ENCODE data around the gene NNAT. TPM values are rescaled to one million over a fixed set of nuclear protein-coding genes. Genes with fewer than 3 reads are reported as not detected.
"Not testable (repeated sequence)": the region's sequence is repeated elsewhere in the genome, so short reads cannot be mapped to it uniquely, and the experiment has no call there.

NNAT gene
- total RNA-seq, 5 donors from 2014 or later (not counting 1 experiment from before 2014, with no cell fraction given), result 0.20 TPM; not detected in 4

GRCh38 chr20:37550101-37550920, 29.3 kb downstream of the NNAT start:
- WGBS (ENCODE audit: insufficient coverage), result 90% methylated on average over 2 of the region's 16 CpGs
- H3K27ac Mint-ChIP-seq; H3K36me3 ChIP-seq (ENCODE audit: control insufficient read depth in 2 of 2, extremely low read depth in 1 of 2, insufficient read depth in 1 of 2, low read length in 1 of 2); H3K9me3 Mint-ChIP-seq; H3K27me3 ChIP-seq (replicated peaks in 1 of 2; ENCODE audit: control insufficient read depth in 2 of 2, extremely low read depth in 1 of 2, insufficient read depth in 2 of 2, low read length in 1 of 2); H3K4me1 ChIP-seq (ENCODE audit: control insufficient read depth in 1 of 2, extremely low read depth in 1 of 2, insufficient read depth in 2 of 2, low read length in 2 of 2); H3K4me1 Mint-ChIP-seq; CTCF ChIA-PET; H3K9me3 ChIP-seq; H3K4me3 Mint-ChIP-seq; DNase-seq; H3K4me3 ChIP-seq (ENCODE audit: control insufficient read depth in 1 of 2, extremely low read depth in 1 of 2, low read length in 1 of 2); ATAC-seq (replicated peaks in 1 of 4); H3K36me3 Mint-ChIP-seq; H3K27ac ChIP-seq (ENCODE audit: low read length): not testable (repeated sequence)
- POLR2A ChIA-PET, result interaction anchor here in 1 of 2 donors (0.6 kb wide), 1 partner anchor 1465 kb away, joined by 5 read pairs; no protein-coding TSS in a partner anchor
- peaks cover 16% of the 10 kb centered on the region in 2 donors for H3K27me3 Mint-ChIP-seq

- H3K4me3 ChIP-seq (ENCODE audit: control insufficient read depth in 1 of 2, extremely low read depth in 1 of 2, low read length in 1 of 2); DNase-seq; H3K36me3 ChIP-seq (ENCODE audit: control insufficient read depth in 2 of 2, extremely low read depth in 1 of 2, insufficient read depth in 1 of 2, low read length in 1 of 2); CTCF ChIA-PET; H3K4me1 ChIP-seq (ENCODE audit: control insufficient read depth in 1 of 2, extremely low read depth in 1 of 2, insufficient read depth in 2 of 2, low read length in 2 of 2); H3K36me3 Mint-ChIP-seq; H3K4me1 Mint-ChIP-seq; H3K27ac Mint-ChIP-seq; ATAC-seq (replicated peaks in 1 of 4); H3K27ac ChIP-seq (ENCODE audit: low read length); H3K4me3 Mint-ChIP-seq; H3K9me3 Mint-ChIP-seq; H3K9me3 ChIP-seq; POLR2A ChIA-PET: not testable (repeated sequence)
- peaks cover 0 to 14% of the 10 kb centered on the region in 2 experiments for H3K27me3 ChIP-seq (replicated peaks in 1 of 2; ENCODE audit: control insufficient read depth in 2 of 2, extremely low read depth in 1 of 2, insufficient read depth in 2 of 2, low read length in 1 of 2)
- no CpG with 5 or more reads among the region's 2 CpGs for WGBS (ENCODE audit: insufficient coverage)
- peaks cover 19 to 22% of the 10 kb centered on the region in 2 donors for H3K27me3 Mint-ChIP-seq
Measured at GRCh38 chr20:37551660-37552059, 30.6 kb downstream of the NNAT start.

GRCh38 chr20:37552415-37552814, 31.4 kb downstream of the NNAT start:
- no peaks in the 10 kb centered on the region for H3K36me3 ChIP-seq (ENCODE audit: control insufficient read depth in 2 of 2, extremely low read depth in 1 of 2, insufficient read depth in 1 of 2, low read length in 1 of 2)
- no peaks in the 10 kb centered on the region for H3K9me3 ChIP-seq
- Mint-ChIP-seq H3K9me3 (peaks cover 0 to 5% (median 0%) of the 10 kb centered on the region in 3 donors), H3K4me1 (no peaks in the 10 kb centered on the region), H3K4me3 (no peak overlapping the region), H3K36me3 (no peaks in the 10 kb centered on the region), H3K27me3 (peaks cover 19 to 29% of the 10 kb centered on the region in 2 donors), H3K27ac (no peak overlapping the region)
- no peak for DNase-seq
- WGBS (ENCODE audit: insufficient coverage), result 14% methylated on average over 1 of the region's 1 CpG
- no peak overlapping the region for H3K27ac ChIP-seq (ENCODE audit: low read length)
- ATAC-seq (replicated peaks in 1 of 4), result no peak
- no peaks in the 10 kb centered on the region for H3K4me1 ChIP-seq (ENCODE audit: control insufficient read depth in 1 of 2, extremely low read depth in 1 of 2, insufficient read depth in 2 of 2, low read length in 2 of 2)
- ChIA-PET CTCF (no interaction called here), POLR2A (no interaction called here)
- H3K27me3 ChIP-seq (replicated peaks in 1 of 2; ENCODE audit: control insufficient read depth in 2 of 2, extremely low read depth in 1 of 2, insufficient read depth in 2 of 2, low read length in 1 of 2), result peaks cover 0 to 15% of the 10 kb centered on the region in 2 experiments
- no peak overlapping the region for H3K4me3 ChIP-seq (ENCODE audit: control insufficient read depth in 1 of 2, extremely low read depth in 1 of 2, low read length in 1 of 2)

- H3K36me3 Mint-ChIP-seq; H3K9me3 Mint-ChIP-seq; H3K4me3 ChIP-seq (ENCODE audit: control insufficient read depth in 1 of 2, extremely low read depth in 1 of 2, low read length in 1 of 2); POLR2A ChIA-PET; H3K27ac ChIP-seq (ENCODE audit: low read length); CTCF ChIA-PET; H3K36me3 ChIP-seq (ENCODE audit: control insufficient read depth in 2 of 2, extremely low read depth in 1 of 2, insufficient read depth in 1 of 2, low read length in 1 of 2); ATAC-seq (replicated peaks in 1 of 4); H3K27ac Mint-ChIP-seq; H3K9me3 ChIP-seq; H3K4me1 ChIP-seq (ENCODE audit: control insufficient read depth in 1 of 2, extremely low read depth in 1 of 2, insufficient read depth in 2 of 2, low read length in 2 of 2); H3K4me3 Mint-ChIP-seq; H3K4me1 Mint-ChIP-seq; DNase-seq: not testable (repeated sequence)
- 80% methylated on average over 10 of the region's 13 CpGs for WGBS (ENCODE audit: insufficient coverage)
- peaks cover 0 to 25% of the 10 kb centered on the region in 2 experiments for H3K27me3 ChIP-seq (replicated peaks in 1 of 2; ENCODE audit: control insufficient read depth in 2 of 2, extremely low read depth in 1 of 2, insufficient read depth in 2 of 2, low read length in 1 of 2)
- peaks cover 19 to 30% of the 10 kb centered on the region in 2 donors for H3K27me3 Mint-ChIP-seq
Measured at GRCh38 chr20:37554721-37555298, 33.8 kb downstream of the NNAT start.

- ChIA-PET POLR2A (no interaction called here), CTCF (no interaction called here)
- Histone ChIP-seq H3K36me3 (ENCODE audit: control insufficient read depth in 2 of 2, extremely low read depth in 1 of 2, insufficient read depth in 1 of 2, low read length in 1 of 2) (no peaks in the 10 kb centered on the region), H3K4me3 (ENCODE audit: control insufficient read depth in 1 of 2, extremely low read depth in 1 of 2, low read length in 1 of 2) (no peak overlapping the region), H3K27ac (ENCODE audit: low read length) (no peak overlapping the region), H3K27me3 (replicated peaks in 1 of 2; ENCODE audit: control insufficient read depth in 2 of 2, extremely low read depth in 1 of 2, insufficient read depth in 2 of 2, low read length in 1 of 2) (peaks cover under 1 to 23% of the 10 kb centered on the region in 2 experiments), H3K4me1 (ENCODE audit: control insufficient read depth in 1 of 2, extremely low read depth in 1 of 2, insufficient read depth in 2 of 2, low read length in 2 of 2) (no peaks in the 10 kb centered on the region), H3K9me3 (no peaks in the 10 kb centered on the region)
- 79% methylated on average over 6 of the region's 6 CpGs for WGBS (ENCODE audit: insufficient coverage)
- ATAC-seq (replicated peaks in 1 of 4) (no peak), DNase-seq (no peak)
- no peaks in the 10 kb centered on the region for H3K4me1 Mint-ChIP-seq
- H3K36me3 Mint-ChIP-seq, result no peaks in the 10 kb centered on the region
- no peak overlapping the region for H3K27ac Mint-ChIP-seq
- peaks cover 19 to 41% of the 10 kb centered on the region in 2 donors for H3K27me3 Mint-ChIP-seq
- H3K9me3 Mint-ChIP-seq, result no peaks in the 10 kb centered on the region
- no peak overlapping the region for H3K4me3 Mint-ChIP-seq
Measured at GRCh38 chr20:37556538-37556937, 35.5 kb downstream of the NNAT start.

- Mint-ChIP-seq H3K4me3 (no peak overlapping the region), H3K36me3 (no peaks in the 10 kb centered on the region), H3K27ac (no peak overlapping the region), H3K27me3 (peaks cover 19 to 42% of the 10 kb centered on the region in 2 donors), H3K9me3 (no peaks in the 10 kb centered on the region), H3K4me1 (no peaks in the 10 kb centered on the region)
- no peak for DNase-seq
- no peak overlapping the region for H3K4me3 ChIP-seq (ENCODE audit: control insufficient read depth in 1 of 2, extremely low read depth in 1 of 2, low read length in 1 of 2)
- no CpG with 5 or more reads among the region's 4 CpGs for WGBS (ENCODE audit: insufficient coverage)
- no peaks in the 10 kb centered on the region for H3K4me1 ChIP-seq (ENCODE audit: control insufficient read depth in 1 of 2, extremely low read depth in 1 of 2, insufficient read depth in 2 of 2, low read length in 2 of 2)
- H3K27me3 ChIP-seq (replicated peaks in 1 of 2; ENCODE audit: control insufficient read depth in 2 of 2, extremely low read depth in 1 of 2, insufficient read depth in 2 of 2, low read length in 1 of 2), result peaks cover 2 to 30% of the 10 kb centered on the region in 2 experiments
- no peak overlapping the region for H3K27ac ChIP-seq (ENCODE audit: low read length)
- ATAC-seq (replicated peaks in 1 of 4), result no peak
- H3K36me3 ChIP-seq (ENCODE audit: control insufficient read depth in 2 of 2, extremely low read depth in 1 of 2, insufficient read depth in 1 of 2, low read length in 1 of 2), result no peaks in the 10 kb centered on the region
- H3K9me3 ChIP-seq, result no peaks in the 10 kb centered on the region
- CTCF ChIA-PET, result interaction anchor here in 1 of 2 donors (0.6 kb wide), 1 partner anchor 9 kb away, joined by 7 read pairs; no protein-coding TSS in a partner anchor
- POLR2A ChIA-PET, result interaction anchor here in 1 of 2 donors (0.7 kb wide), 1 partner anchor 11 kb away, joined by 3 read pairs; no protein-coding TSS in a partner anchor
Measured at GRCh38 chr20:37558306-37558705, 37.3 kb downstream of the NNAT start.
